IMR-90 (cell line): ENCODE data around the gene BCDIN3D. TPM values are rescaled to one million over a fixed set of nuclear protein-coding genes. Genes with fewer than 3 reads are reported as not detected.

ENCODE experiments used
- ATAC-seq: fragments of 200-7000 bp; cut with Tn5 transposase; 2 replicates; pipeline ENCODE4 v1.9.1; 2020; ENCODE audit warnings: low read depth, mild to moderate bottlenecking, moderate library complexity
- BruUV-seq: library from RNA; stranded (reverse); fragments of 400-500 nt; replicated peaks from 2 replicates; lab custom pipeline; 2021; lab: Mats Ljungman, UMichigan
- CTCF ChIA-PET: fragments of 300-600 bp; formaldehyde crosslinking; extraction: SDS; loops from one replicate; lab custom pipeline; 2021; ENCODE audit warnings: antibody characterized with exemption; lab: Yijun Ruan, JAX
- POLR2A ChIA-PET: fragments of 300-600 bp; sonication (Branson Sonifier 250); formaldehyde crosslinking; loops from one replicate; lab custom pipeline; 2022; ENCODE audit warnings: antibody characterized with exemption; ENCODE audit not compliant: unreplicated experiment; lab: Charles Lee
- DNase-seq: peaks from one replicate; pipeline ENCODE4 v3.0.0; 2013
- H2AFZ ChIP-seq: replicated peaks from 2 replicates; pipeline ENCODE3; 2013; ENCODE audit warnings: low read length, mild to moderate bottlenecking; ENCODE audit not compliant: poor library complexity
- H2AK5ac ChIP-seq: 2 replicates; pipeline ENCODE4 v1.6.1; 2013; ENCODE audit warnings: low read depth, low read length, inconsistent platforms
- H2AK9ac ChIP-seq: replicated peaks from 2 replicates; pipeline ENCODE3; 2013; ENCODE audit warnings: mild to moderate bottlenecking, low read depth, low read length, moderate library complexity; ENCODE audit not compliant: poor library complexity
- H2BK120ac ChIP-seq: 2 replicates; pipeline ENCODE4 v1.6.1; 2013; ENCODE audit warnings: low read depth, low read length, inconsistent platforms
- H2BK15ac ChIP-seq: 3 replicates; pipeline ENCODE4 v1.6.1; 2013; ENCODE audit warnings: low read depth, low read length, inconsistent platforms
- H2BK20ac ChIP-seq: 2 replicates; pipeline ENCODE4 v1.6.1; 2013; ENCODE audit warnings: low read depth, mild to moderate bottlenecking, inconsistent platforms, low read length, moderate library complexity
- H2BK5ac ChIP-seq: 2 replicates; pipeline ENCODE4 v1.6.1; 2013; ENCODE audit warnings: mild to moderate bottlenecking, low read depth, low read length, inconsistent platforms; ENCODE audit not compliant: poor library complexity, severe bottlenecking
- H3K14ac ChIP-seq: replicated peaks from 2 replicates; pipeline ENCODE4 v1.6.1; 2013; ENCODE audit warnings: low read depth, low read length, inconsistent platforms
- H3K18ac ChIP-seq: 2 replicates; pipeline ENCODE4 v1.6.1; 2013; ENCODE audit warnings: low read depth, low read length, control low read depth
- H3K23ac ChIP-seq: 2 replicates; pipeline ENCODE4 v1.6.1; 2013; ENCODE audit warnings: low read depth, low read length, inconsistent platforms
- H3K27ac ChIP-seq: 2 replicates; pipeline ENCODE4 v1.5.1; 2013; ENCODE audit warnings: mild to moderate bottlenecking, control low read depth, low read length; ENCODE audit not compliant: insufficient read depth
- H3K27me3 ChIP-seq: 2 replicates; pipeline ENCODE4 v1.6.1; 2013; ENCODE audit warnings: low read length; ENCODE audit not compliant: control insufficient read depth, insufficient read depth
- H3K36me3 ChIP-seq: 2 replicates; pipeline ENCODE4 v1.6.1; 2013; ENCODE audit warnings: low read length, mixed read lengths; ENCODE audit not compliant: control insufficient read depth, insufficient read depth
- H3K4ac ChIP-seq: 2 replicates; pipeline ENCODE4 v1.6.1; 2013; ENCODE audit warnings: low read depth, low read length, inconsistent platforms
- H3K4me1 ChIP-seq: 2 replicates; pipeline ENCODE4 v1.6.1; 2013; ENCODE audit warnings: low read length, mixed read lengths; ENCODE audit not compliant: control insufficient read depth, insufficient read depth
- H3K4me2 ChIP-seq: 2 replicates; pipeline ENCODE4 v1.6.1; 2013; ENCODE audit warnings: low read depth, mild to moderate bottlenecking, control low read depth, low read length, moderate library complexity
- H3K4me3 ChIP-seq: 2 replicates; pipeline ENCODE4 v1.5.1; 2013; ENCODE audit warnings: low read depth, mild to moderate bottlenecking, control low read depth, low read length, moderate library complexity; ENCODE audit not compliant: insufficient read depth
- H3K56ac ChIP-seq: 2 replicates; pipeline ENCODE4 v1.6.1; 2013; ENCODE audit warnings: low read length, inconsistent platforms; ENCODE audit not compliant: insufficient read depth; ENCODE audit errors: extremely low read depth
- H3K79me1 ChIP-seq, 2 experiments: 2 replicates each; pipeline ENCODE4 v1.6.1; 2013; ENCODE audit warnings: low read length in 2 of 2, inconsistent platforms in 1 of 2, low read depth in 1 of 2
- H3K9ac ChIP-seq: 2 replicates; pipeline ENCODE4 v1.6.1; 2013; ENCODE audit warnings: low read depth, low read length, control low read depth
- H3K9me1 ChIP-seq: 2 replicates; pipeline ENCODE4 v1.6.1; 2013; ENCODE audit warnings: low read length, inconsistent platforms; ENCODE audit not compliant: insufficient read depth
- H3K9me3 ChIP-seq: 2 replicates; pipeline ENCODE4 v1.6.1; 2013; ENCODE audit warnings: low read length; ENCODE audit not compliant: control insufficient read depth, insufficient read depth
- H4K20me1 ChIP-seq: 2 replicates; pipeline ENCODE4 v1.6.1; 2013; ENCODE audit warnings: low read length, inconsistent platforms; ENCODE audit not compliant: insufficient read depth
- H4K5ac ChIP-seq: 2 replicates; pipeline ENCODE4 v1.6.1; 2013; ENCODE audit warnings: mild to moderate bottlenecking, low read depth, low read length, control low read depth
- H4K8ac ChIP-seq, 2 experiments: 2 replicates each; pipeline ENCODE4 v1.6.1; 2013; ENCODE audit warnings: low read depth in 2 of 2, low read length in 2 of 2, control low read depth in 1 of 2, inconsistent platforms in 1 of 2
- H4K91ac ChIP-seq: 2 replicates; pipeline ENCODE4 v1.6.1; 2013; ENCODE audit warnings: low read depth, low read length, inconsistent platforms; ENCODE audit not compliant: insufficient read depth
- BHLHE40 ChIP-seq: fragments of 150-350 bp; IDR thresholded peaks from 2 replicates; pipeline ENCODE4 v1.6.1; 2016; ENCODE audit warnings: mild to moderate bottlenecking, low read depth, low read length
- CEBPB ChIP-seq: IDR thresholded peaks from 2 replicates; pipeline ENCODE4 v1.6.1; 2012; ENCODE audit warnings: low read depth, low read length, improper control_type of control experiment
- CHD1 ChIP-seq: IDR thresholded peaks from 2 replicates; pipeline ENCODE4 v1.6.1; 2012; ENCODE audit warnings: low read depth, low read length, improper control_type of control experiment
- ELK1 ChIP-seq: fragments of 150-350 bp; IDR thresholded peaks from 2 replicates; pipeline ENCODE4 v1.6.1; 2016; ENCODE audit warnings: low read depth, mild to moderate bottlenecking, low read length, moderate library complexity, borderline replicate concordance
- MAZ ChIP-seq: IDR thresholded peaks from 2 replicates; pipeline ENCODE4 v1.6.1; 2012; ENCODE audit warnings: low read depth, mild to moderate bottlenecking, low read length, improper control_type of control experiment, moderate library complexity, borderline replicate concordance
- NFE2L2 ChIP-seq: fragments of 150-350 bp; IDR thresholded peaks from 2 replicates; pipeline ENCODE4 v1.6.1; 2016; ENCODE audit warnings: low read depth, mild to moderate bottlenecking, low read length
- RAD21 ChIP-seq: IDR thresholded peaks from 2 replicates; pipeline ENCODE4 v1.6.1; 2012; ENCODE audit warnings: low read length, improper control_type of control experiment
- RCOR1 ChIP-seq: IDR thresholded peaks from 2 replicates; pipeline ENCODE4 v1.6.1; 2012; ENCODE audit warnings: mild to moderate bottlenecking, low read length, improper control_type of control experiment; ENCODE audit not compliant: insufficient replicate concordance
- RFX5 ChIP-seq: IDR thresholded peaks from 2 replicates; pipeline ENCODE4 v1.8.0; 2012; ENCODE audit warnings: low read depth, mild to moderate bottlenecking, low read length, moderate library complexity
- SMC3 ChIP-seq: fragments of 150-350 bp; IDR thresholded peaks from 2 replicates; pipeline ENCODE4 v1.6.1; 2016; ENCODE audit warnings: low read depth, mild to moderate bottlenecking, antibody characterized with exemption, low read length, moderate library complexity
- USF2 ChIP-seq: fragments of 150-350 bp; IDR thresholded peaks from 2 replicates; pipeline ENCODE4 v1.6.1; 2017; ENCODE audit warnings: mild to moderate bottlenecking, antibody characterized with exemption, low read length, low read depth
- WGBS, 2 experiments: methylation state at CpG; one replicate each; pipeline versions ENCODE4 v1.1.5 to v1.1.7; 2013; ENCODE audit warnings: missing lambda C conversion rate in 2 of 2; ENCODE audit not compliant: insufficient read length in 1 of 2; ENCODE audit errors: extremely low coverage in 2 of 2; 5-methylcytosine and 5-hydroxymethylcytosine counted together
- dilution Hi-C: fragments of 300-500 bp; cut with HindIII; formaldehyde crosslinking; loops from one replicate; pipeline ENCODE4 v1.14.3; 2018; ENCODE audit warnings: low sequenced_read_pairs; ENCODE audit not compliant: unreplicated experiment
- in situ Hi-C: fragments of 300-500 bp; cut with MboI; formaldehyde crosslinking; loops from 3 replicates; pipeline ENCODE4 v1.14.3; 2019; ENCODE audit warnings: low sequenced_read_pairs, inconsistent platforms, mixed read lengths
- intact Hi-C: fragments of 100-400 bp; cut with micrococcal nuclease; formaldehyde crosslinking; loops from 2 replicates; pipeline ENCODE4 v1.10.0; 2022
- polyA plus RNA-seq, 3 experiments: library from polyadenylated mRNA; depleted of rRNA; stranded (reverse); fragments of >200 nt; gene quantifications; 2 replicates each; pipeline ENCODE4 v1.2.3, GENCODE V29; 2012; ENCODE audit warnings: low replicate concordance in 1 of 3
- total RNA-seq: library from RNA; depleted of rRNA; stranded (reverse); fragments of >200 nt; gene quantifications from 2 replicates; pipeline ENCODE4 v1.2.3, GENCODE V29; 2012

Gene BCDIN3D
- total and polyA plus RNA-seq, 2 of the 4 experiments (the other 2 are of a cell fraction): 2.3 TPM

- no peak overlapping the region for H4K8ac ChIP-seq
- H3K18ac ChIP-seq: no peak overlapping the region
- H3K4me3 ChIP-seq: no peak overlapping the region
- H2BK15ac ChIP-seq: no peak overlapping the region
- H3K4me2 ChIP-seq: no peak overlapping the region
- no peak for TF ChIP-seq ELK1
- no peak for TF ChIP-seq SMC3
- TF ChIP-seq BHLHE40: no peak
- TF ChIP-seq MAZ: no peak
- TF ChIP-seq RCOR1: no peak
- no peak for TF ChIP-seq RAD21
- no peak for TF ChIP-seq NFE2L2
- TF ChIP-seq USF2: no peak
- no peak for TF ChIP-seq CHD1
- TF ChIP-seq CEBPB: no peak
- no peak for TF ChIP-seq RFX5
- H3K14ac ChIP-seq: no peak overlapping the region
- H2AK5ac ChIP-seq: no peak overlapping the region
- H3K36me3 ChIP-seq: no peaks in the 10 kb centered on the region
- no peak overlapping the region for H2BK5ac ChIP-seq
- H3K23ac ChIP-seq: no peak overlapping the region
- intact Hi-C loops (no loop called here), dilution Hi-C loops (no loop called here), in situ Hi-C loops (no loop called here)
- BruUV-seq: no TSS peak
- ATAC-seq (no peak), DNase-seq (no peak)
- no peak overlapping the region for H2BK20ac ChIP-seq
- no peak overlapping the region for H2AK9ac ChIP-seq
- no peak overlapping the region for H4K91ac ChIP-seq
- 0 out of 2 replicates have a peak, but pooled peaks cover 4% of the 10 kb centered on the region for H4K20me1 ChIP-seq
- ChIA-PET CTCF (no interaction called here), POLR2A (no interaction called here)
- no peak overlapping the region for H3K56ac ChIP-seq
- H2BK120ac ChIP-seq: no peak overlapping the region
- H3K9ac ChIP-seq: no peak overlapping the region
- H3K4ac ChIP-seq: no peak overlapping the region
- H3K27me3 ChIP-seq: peaks cover 13% of the 10 kb centered on the region
- WGBS, 2 experiments: 82% methylated on average over 4 of the region's 4 CpGs; no CpG with 5 or more reads in 1 of the 2 experiments
- no peak overlapping the region for H3K27ac ChIP-seq
- no peak overlapping the region for H4K5ac ChIP-seq
- no peak overlapping the region for H2AFZ ChIP-seq
- H3K79me1 ChIP-seq: no peaks in the 10 kb centered on the region
- no peaks in the 10 kb centered on the region; the same call in 1 of the 2 replicates for H3K9me1 ChIP-seq
- peaks cover 27% of the 10 kb centered on the region for H3K4me1 ChIP-seq
- no peaks in the 10 kb centered on the region for H3K9me3 ChIP-seq
These were observed 28.3 kb upstream of the BCDIN3D start for GRCh38 chr12:49871263-49871561.
